Posterior cingulate gyrus (tissue), 11 donors: ENCODE data around the gene C1QTNF6.
A peak's percentile ranks its signal among the peaks of the same experiment; 100 is the strongest.
"Not testable (repeated sequence)": the region's sequence is repeated elsewhere in the genome, so short reads cannot be mapped to it uniquely, and the experiment has no call there.

Experiments used
- DNase-seq, 10 donors: peaks; one replicate each; pipeline versions ENCODE4 v3.0.0 to v3.0.0-alpha.2; 2020 to 2021; ENCODE audit warnings: mixed read lengths in 3 of 10
- intact Hi-C: fragments of 100-400 bp; cut with DNase I; formaldehyde crosslinking; loops from one replicate; pipeline ENCODE4 v1.15.1; 2023

The C1QTNF6 gene

DNA sequence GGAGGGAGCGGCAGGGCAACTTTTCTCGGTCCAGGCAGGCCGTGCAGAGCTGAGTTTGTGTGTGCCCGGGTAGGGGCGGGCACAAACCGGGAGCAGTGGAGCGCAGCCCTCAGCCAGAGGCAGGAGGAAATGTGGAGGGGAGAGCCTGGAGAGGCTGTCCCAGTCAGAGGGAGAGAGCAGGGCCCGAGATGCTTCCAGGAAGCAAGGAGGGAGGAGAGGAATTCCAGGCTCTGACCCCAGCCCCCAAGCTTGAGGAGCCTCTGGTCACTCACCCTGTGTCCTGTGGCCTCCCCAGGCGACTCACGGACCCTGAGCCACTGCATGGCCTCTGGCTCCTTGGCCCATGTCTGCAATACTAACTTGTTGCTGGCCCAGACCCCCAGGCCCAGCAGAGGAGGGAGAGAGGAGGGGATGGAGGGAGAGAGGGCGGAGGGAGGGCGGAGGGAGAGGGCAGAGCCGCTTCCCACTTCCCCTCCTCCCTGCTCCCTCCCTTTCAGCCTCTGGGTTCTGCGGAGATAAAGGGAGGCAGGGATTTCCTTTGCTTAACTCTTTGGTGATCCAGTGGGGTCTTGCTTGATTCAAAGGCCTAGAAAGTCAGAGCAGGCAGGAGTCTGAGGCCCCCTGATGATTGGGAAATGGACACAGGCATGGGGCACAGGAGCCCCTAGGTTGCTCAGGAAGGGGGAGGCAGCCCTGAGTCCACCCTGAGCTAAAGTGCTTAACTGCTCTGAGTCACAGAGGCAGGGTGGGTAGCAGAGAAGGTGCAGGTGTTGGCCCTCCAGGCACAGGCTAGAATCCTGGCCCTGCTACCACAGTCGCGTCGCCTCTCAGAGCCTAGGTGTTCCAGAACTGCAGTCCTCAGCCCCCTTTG is at the start of gene C1QTNF6:
TSS of gene C1QTNF6 (minus strand) at position 357 of the 871 bp plus-strand sequence. CDS start at position 323, 34 bp downstream.
- intact Hi-C loops = no loop called here
- peak in 5 of 10 donors; percentile 4 to 71 (median 63) for DNase-seq

- intact Hi-C loops = no loop called here
- peak in 2 of 10 donors; percentile 4 to 7 for DNase-seq
Measured at GRCh38 chr22:37235897-37236607, 48.0 kb upstream of the C1QTNF6 start.

GRCh38 chr22:37234736-37235711 is 47.0 kb upstream of the C1QTNF6 start:
- intact Hi-C loops = no loop called here
- peak in 2 of 10 donors; percentile 27 to 44 for DNase-seq

- DNase-seq = peak in 3 of 10 donors; percentile 59 to 84 (median 59)
- intact Hi-C loops = no loop called here
Measured at GRCh38 chr22:37233751-37234631, 45.9 kb upstream of the C1QTNF6 start.

DNA sequence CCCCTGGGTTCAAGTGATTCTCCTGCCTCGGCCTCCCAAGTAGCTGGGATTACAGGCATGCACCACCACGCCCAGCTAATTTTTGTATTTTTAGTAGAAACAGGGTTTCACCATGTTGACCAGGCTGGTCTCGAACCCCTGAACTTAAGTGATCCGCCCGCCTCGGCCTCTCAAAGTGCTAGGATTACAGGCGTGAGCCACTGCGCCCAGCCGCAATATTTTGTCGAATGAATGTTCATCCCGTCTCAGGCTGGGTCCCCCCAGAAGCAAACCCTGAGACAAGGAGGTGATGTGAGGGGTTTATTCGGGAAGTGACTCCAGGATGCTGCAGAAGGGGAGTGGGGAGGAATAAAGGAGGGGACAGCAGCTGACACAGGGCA is 45.3 kb upstream of the C1QTNF6 start:
- intact Hi-C loops = not testable (repeated sequence)
- DNase-seq = peak in 3 of 10 donors; percentile 13 to 62 (median 53)

DNA sequence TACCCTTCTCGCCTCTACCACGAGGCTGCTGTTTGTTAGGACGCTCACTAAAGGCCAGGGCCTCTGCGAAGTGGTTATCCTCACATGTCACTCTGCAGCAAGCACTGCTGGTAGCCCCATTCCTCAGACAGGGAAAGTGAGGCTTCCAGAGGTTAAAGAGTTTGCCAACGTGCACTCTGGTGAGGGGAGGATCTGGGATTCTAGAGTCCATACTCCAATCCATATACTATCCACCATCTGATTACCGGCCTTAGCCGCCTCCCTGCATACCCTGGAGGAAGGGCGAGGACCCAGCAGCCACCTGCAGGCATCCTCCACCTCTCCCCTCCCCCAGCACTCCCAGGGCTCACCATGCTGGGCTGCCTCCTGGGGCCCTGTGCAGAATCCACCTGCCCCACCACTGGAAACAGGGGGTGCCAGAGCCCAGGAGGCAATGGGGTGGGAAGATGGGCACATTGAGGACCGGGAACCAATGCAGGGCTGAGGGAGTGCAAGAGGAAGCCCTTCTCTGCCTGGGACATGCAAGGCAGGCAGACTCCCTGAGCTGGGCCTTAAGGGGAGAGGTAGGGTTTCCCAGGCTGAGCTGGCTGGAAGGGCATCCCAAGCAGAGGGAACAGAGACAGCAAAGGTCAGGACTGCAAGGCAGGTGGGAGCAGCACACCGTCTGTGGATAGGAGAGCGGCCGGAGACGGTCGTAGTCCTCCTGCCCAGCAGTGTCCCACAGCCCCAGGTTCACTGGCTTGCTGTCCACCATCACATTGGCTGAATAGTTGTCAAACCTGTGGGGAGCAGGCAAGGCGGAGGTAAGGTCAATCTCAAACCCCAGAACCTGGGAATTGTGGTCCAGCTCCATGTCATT is 44.3 kb upstream of the C1QTNF6 start:
- DNase-seq = peak in 3 of 10 donors; percentile 33 to 75 (median 59)
- intact Hi-C loops = no loop called here

GRCh38 chr22:37231406-37232139 is 43.5 kb upstream of the C1QTNF6 start:
- intact Hi-C loops = no loop called here

GRCh38 chr22:37230673-37231405 is 42.8 kb upstream of the C1QTNF6 start:
- intact Hi-C loops = no loop called here
- peak in 3 of 10 donors; percentile 35 to 78 (median 37) for DNase-seq

More at GRCh38 chr22:37231406-37232139, 43.5 kb upstream of the C1QTNF6 start:
- DNase-seq = peak in 3 of 10 donors; percentile 39 to 76 (median 45)

- intact Hi-C loops = no loop called here
- DNase-seq = peak in 1 of 10 donors; percentile 2
Measured at GRCh38 chr22:37229805-37230672, 42.0 kb upstream of the C1QTNF6 start.

- intact Hi-C loops = no loop called here
- DNase-seq = no peak
Measured at GRCh38 chr22:37229012-37229804, 41.2 kb upstream of the C1QTNF6 start.

DNA sequence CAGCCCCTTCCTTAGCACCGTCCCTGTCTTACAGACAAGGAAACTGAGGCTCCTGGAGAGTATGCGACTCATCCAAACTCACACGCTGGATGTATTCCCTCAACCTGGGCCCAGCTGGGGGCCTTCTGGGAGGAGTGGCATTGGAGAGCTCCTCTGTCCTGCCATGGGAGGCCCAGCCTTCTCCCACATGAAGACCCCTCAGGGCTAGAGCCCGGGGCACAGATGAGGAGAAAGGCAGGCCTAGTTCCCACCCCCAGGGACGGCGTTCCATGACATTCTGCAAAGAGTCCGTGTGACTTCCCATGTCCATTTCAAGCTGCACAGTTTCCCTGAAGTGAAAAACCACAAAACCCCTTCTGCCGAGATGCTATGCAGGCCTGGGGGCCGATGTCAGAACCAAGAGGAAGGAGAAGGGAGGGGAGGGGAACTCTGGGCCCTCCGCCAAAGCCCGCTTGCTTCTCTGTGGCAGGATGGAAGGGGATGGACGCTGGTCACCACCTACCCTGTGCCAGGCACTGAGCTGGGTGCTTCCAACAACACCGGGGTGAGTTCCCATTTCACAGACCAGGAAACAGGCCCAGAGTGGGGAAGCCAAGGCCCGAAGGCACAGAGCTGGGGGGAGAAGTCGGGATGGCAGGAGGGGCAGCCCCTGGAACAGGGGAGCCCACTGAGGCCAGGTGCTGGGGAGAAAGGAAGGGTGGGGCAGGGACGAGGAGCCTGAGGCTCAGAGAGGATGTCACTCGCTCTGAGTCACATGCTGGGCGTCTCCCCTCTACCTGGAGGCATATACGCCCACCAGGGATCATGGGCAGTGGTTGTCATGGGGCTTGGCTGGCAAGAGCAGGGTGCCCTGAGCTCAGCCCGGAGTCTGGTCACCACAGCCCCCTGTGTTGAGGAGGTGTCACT is 40.3 kb upstream of the C1QTNF6 start:
- intact Hi-C loops = no loop called here
- peak in 1 of 10 donors; percentile 34 for DNase-seq

DNA sequence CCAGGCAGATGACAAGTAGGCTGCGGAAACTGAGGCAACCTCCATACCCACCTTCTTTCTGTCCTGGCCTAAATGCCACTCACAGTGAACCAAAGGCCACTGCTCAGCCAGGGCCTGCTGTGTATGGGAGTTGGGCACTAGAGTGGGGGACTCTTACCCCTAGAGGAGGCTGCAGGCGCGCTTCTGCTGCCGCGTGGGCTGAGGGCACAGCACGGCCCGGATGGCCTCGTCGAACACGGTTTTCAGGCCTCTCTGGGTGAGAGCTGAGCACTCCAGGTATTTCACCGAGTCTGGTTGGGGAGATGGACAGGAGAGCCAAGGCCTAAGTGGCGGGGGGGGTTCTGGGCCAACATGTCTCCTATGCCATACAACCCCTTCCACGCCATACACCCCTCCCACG is 38.5 kb upstream of the C1QTNF6 start:
- intact Hi-C loops = no loop called here
- DNase-seq = no peak

- intact Hi-C loops = no loop called here
- DNase-seq = no peak
Measured at GRCh38 chr22:37226087-37226486, 38.0 kb upstream of the C1QTNF6 start.

DNA sequence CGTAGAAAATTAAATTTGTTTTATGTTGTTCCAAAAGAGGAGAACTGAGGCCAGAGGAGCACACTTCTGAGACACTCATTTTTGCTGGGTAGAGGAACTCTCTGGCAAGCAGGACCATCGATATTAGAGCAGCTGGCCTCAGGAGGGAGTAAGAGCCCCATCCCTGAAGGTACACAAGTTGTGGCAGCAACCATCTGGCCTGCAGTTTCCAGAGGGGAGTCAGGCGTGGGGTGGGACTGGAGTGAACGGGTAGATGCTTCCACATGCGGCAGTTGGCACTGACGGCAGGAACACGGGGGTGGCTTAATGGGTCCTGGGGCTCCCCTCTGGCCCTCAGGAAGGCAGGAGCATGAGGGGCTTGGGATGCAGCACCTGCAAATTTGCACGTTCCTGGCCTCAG is 37.4 kb upstream of the C1QTNF6 start:
- DNase-seq = no peak
- intact Hi-C loops = no loop called here
